Glomerular visceral epithelial cell (primary cell): Measurements from ENCODE around the gene PDZRN3.
A peak's percentile ranks its signal among the peaks of the same experiment; 100 is the strongest.

Source experiments
- DNase-seq: peaks from one replicate; pipeline ENCODE4 v3.0.0-alpha.2; 2016; ENCODE audit errors: extremely low spot score

Gene PDZRN3

DNA sequence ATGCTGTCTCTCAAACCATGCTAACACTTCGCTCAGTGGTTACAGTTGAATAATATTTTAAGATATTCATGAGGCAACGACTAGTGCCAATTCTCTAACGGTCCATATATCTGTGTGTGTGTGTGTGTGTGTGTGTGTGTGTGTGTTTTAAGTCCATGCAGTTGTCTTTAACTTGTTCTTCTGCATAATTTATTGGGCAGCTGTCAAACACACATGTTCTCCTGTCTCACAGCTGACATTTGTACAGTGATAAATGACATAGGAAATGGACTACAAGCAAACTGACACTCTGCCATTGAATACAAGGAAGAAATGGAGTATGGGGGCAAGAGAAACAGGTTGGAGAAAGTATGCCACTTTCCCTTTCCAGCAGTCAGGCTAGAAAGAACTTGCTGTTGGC is 172.0 kb downstream of the PDZRN3 start:
- DNase-seq = no peak

DNA sequence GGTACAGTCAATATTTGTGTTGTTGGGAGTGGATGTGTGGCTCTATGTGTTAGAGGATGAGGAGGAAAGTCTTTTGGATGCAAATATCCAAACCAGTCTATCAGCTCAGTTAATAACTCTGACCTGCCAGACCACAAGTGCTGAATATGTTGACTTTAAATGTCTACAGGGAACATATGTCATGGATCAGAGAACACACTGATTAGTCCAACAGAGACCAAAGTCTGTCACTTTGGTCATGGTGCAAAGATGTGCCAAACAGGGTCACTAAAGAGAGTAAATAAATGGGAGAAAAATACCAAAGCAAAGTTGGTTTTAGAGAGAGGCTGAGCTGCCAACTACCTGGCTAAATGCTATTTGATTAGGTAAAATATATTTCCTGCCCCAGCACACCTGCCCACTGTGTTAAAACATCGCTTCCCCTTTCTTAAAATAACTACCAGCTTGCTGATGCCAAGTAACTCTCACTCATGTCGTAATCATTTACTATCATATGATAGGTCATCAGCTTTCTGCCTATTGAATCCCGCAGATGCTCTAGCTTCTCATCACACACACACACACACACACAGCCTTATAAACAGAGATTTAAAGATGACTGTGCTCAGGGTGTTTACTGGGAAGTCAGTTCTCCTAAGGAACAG is 173.3 kb downstream of the PDZRN3 start:
- no peak for DNase-seq

DNA sequence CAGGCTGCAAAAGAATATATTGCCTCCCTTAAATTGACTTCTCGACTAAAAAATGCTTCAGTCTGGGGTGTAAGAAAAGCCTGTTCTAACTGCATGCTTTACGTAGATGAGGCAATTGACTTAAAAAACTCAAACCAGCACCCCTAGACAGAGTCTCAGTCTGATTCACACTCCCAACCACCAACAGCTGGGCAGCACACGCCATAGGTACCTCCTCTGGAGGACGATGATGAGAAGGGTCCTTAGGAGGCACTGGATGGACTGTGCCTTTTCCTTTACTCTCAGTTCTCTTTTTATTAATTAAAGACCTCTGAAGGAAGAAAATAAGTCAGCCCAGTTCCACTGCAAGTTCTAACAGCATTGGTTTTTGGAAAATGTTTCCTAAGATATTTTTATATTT is 175.0 kb downstream of the PDZRN3 start:
- no peak for DNase-seq

DNA sequence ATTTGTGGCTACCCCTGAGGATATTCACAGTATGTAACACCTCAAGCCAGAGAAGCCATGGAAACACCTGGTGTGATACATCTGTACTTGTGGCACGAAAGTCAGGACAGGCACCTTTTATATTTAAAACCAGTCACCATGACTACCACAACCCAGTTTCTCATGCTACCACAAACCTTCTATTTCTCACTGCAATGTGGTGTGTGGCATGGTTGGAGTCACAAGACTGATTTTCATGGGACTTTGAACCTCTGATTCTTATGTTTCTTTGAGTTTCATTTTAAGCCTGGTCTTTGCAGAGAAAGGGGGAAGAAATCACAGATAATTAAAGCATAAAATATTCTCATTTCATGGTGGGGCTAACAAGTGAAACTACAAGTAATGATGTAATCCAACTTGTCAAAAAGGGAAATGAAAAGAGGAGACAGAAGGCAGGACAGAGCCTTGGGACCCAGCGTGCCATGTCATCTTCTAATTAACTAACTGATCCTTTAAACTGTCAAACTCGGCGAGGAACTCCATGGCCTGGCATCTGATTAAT is 175.9 kb downstream of the PDZRN3 start:
- DNase-seq = no peak

DNA sequence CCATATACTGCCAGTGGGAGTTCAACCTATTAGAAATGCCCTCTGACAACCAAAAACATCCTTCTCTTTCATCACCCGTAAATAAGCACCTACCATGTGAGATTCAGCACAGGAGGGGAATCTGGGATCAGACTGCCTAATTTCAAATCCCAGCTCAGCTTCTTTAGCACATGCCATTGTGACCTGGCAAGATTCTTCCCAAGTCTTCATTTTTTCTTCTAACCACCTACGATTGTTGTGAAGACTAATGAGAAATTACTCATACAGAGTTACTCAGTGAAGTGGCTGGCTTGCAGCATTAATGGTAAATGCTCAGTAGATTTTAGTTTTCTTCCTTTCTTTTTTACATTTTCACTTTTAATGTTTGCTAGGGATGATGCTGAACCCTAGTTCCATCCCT is 176.7 kb downstream of the PDZRN3 start:
- no peak for DNase-seq

DNA sequence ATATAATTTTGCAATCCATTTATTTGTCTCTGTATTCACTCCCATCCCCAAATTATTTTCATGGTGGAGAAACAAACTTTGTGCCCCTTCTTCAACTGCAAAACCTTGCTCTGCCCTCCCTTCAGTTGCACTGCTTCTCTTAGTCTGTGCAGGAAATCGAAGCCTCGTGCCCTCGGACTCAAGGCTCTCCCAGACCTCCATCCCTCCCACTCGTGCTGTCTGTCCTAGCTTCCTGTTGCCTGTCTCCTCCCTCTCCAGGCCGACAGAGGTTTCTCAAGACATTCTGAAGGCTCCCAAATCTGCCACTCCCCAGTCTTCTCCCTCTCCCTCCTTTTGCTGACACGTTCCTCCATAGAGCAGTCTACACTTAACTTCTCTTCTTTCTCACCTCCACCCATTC is 177.6 kb downstream of the PDZRN3 start:
- DNase-seq = no peak

DNA sequence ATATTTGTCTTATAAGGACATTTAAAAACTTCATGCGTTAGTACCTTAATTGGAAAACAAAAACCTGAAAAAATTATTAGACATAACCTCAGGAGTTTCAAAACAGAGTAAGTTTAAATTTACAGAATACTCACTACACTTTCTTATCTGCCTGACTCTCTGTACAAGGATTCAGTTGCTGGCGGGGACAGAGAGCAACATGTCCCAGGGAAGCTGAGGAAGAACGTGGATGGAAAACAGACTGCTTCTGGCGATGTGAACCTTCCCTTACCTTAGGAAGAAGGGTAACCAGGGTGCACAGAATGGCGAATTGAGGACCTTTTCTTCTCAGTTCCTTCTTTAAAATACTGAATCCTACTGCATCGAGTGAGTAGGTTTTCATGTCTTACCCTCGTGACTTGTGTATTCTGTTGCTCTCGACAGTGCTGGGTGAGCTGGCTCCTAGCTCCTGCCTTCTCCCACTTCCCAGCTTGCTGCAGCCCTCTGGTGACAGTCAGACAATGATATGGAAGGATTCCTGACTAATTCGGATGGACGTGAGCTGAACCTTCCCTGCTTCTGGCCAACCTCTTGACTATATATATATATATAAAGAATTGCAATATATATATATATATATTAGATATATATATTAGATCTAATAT is 178.2 kb downstream of the PDZRN3 start:
- no peak for DNase-seq

DNA sequence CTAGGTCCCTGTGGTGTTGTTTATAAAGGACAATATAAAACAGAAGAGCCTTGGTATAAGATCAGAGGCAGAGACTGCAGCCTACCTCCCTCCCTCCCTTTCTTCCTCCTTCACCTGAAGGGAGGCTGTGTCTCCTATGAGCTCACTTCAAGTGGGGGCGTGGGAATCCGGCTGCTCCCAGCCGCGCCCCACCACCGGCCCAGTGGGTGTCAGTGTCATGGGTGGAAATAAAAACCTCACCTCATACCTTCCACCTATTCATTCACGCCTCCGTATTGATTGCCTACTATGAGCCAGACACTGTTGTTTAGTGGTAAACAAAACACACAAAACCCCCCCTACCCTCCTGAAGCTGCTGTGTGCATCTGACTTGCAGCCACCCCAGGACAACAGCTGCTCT is 181.9 kb downstream of the PDZRN3 start:
- no peak for DNase-seq

DNA sequence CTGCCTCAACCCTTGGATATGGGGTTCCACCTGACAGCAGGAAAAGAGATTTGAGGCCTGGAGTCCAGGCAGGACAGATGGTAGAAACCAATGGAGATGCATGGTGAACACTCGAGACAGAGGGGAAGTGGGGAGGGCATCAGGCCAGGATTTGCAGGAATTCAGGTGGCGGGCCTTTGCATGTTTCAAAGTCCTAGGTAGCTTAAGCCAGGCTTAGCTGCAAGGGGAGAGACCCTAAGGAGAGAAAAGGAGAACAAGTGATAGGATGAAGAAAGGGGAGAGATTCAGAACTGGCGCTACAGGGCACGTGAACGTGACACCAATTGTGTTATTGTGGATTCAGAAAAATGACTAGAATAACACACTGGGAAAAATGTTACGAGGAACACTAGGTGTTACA is 182.6 kb downstream of the PDZRN3 start:
- DNase-seq = no peak

DNA sequence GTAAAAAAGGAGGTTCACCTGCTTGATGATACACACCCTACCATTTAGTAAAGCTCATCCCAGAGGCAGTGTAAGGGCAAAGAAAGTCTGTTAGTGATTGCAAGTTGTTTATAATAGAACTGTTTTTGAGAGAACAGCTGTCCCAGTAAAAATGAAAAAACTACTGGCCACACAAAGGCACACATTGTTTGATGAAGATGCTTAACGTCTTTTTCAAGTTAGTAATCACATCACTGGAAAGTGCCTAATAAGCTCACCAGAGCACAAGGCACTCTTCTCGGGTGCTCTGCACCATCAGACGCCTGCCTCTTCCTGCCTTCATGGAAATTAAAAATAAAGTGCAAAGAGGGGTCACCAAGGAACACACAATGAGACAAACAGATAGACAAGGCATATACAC is 186.9 kb downstream of the PDZRN3 start:
- no peak for DNase-seq

DNA sequence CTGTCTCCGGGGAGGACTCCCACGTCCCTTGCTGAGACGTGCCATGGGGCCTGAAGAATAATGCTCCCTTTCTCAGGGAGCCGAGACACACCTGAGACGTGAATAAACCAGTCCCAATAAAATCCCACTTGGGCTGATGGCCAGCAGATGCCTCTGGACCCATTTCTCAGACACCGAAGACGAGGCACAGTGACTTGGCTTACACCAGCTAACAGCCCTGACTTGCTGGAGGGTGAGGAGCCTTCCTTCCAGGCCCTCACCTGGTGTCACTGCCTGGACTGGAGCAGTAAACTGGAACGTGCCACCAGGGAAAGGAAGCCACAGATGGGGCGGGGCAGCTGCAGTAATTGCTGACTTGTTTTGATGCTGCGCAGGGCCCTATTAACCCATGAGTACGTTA is 189.7 kb downstream of the PDZRN3 start:
- no peak for DNase-seq

DNA sequence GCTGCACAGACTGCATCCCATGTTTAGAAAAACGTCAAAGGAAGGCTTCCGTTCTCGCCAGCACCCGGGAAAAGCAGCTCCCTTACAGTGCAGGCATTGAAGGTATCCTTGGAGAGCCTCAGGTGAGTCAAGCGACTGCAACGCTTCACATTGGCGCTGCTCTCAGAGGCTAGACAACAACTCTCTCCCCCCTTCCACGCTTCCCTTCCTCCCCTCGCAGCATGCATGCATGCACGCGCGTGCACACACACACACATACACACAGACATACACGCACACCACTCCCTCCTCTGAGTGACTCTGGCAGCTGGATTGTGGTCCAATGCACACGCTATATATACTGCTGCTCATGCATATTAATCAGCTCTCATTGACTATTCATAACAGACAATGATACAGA is 191.1 kb downstream of the PDZRN3 start:
- no peak for DNase-seq

DNA sequence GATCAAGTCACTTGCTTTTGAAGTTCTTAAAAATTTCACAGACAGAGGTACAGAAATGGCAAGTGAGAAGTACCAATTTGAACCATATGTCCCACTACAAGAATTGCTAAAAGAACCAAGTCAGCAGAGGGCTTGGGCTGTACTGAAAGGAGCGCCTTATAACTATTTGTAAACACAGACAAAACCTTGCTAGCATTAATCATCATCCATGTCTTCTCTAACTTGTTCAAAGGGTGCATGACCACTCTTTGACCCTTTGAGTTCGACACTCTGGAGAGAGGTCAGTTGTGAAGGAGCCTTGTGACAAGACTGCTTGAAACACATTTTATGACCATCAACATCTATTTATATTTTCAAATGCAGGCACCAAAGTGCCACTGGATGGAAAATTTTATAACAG is 191.7 kb downstream of the PDZRN3 start:
- no peak for DNase-seq

DNA sequence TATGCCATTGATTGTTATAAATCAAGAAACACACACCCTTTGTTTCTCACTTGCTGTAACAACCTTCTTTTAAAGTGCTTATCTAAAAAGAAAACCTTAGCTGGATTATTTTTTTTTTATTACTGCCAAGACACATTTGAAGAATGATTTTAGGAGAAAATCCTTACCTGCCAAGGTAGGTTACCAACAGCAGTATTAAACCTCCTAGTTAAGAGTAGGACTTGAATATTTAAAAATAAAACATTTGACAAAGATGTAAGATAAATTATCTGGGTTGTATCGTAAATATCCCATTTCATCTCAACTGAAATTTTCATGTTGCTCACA is 192.1 kb downstream of the PDZRN3 start:
- DNase-seq = no peak

DNA sequence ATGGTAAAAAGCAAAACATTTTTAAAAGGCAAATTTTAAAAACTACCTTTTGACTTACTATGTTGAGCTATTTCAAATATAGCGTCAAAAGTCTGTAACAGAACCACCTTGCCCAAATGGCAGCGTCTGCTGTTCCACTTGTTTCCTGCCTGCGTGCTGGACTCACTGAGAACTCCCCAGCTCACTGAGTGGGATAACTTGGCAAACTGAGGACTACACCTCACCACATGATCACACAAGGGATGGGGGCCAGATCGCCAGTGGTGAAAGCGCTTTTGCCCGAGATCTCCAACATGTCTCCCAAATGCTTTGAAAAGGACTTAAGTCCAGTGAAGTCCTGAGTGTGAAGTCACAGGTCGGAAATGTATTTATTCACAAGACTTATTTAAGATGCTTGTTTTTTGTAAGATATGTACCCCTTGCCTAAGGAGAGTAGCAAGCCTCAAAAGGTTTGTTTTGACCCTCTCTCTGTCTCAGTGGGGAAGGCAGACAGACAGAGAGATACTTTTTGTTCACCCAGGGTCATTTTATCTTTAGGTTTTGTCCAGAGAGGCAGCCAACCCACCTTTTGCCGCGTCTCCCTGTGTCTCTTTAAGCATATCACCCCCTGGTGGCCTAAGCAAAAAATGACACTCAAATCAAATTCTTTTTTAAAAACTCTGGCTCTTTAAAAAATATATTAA is 192.6 kb downstream of the PDZRN3 start:
- peak; percentile 23 for DNase-seq

DNA sequence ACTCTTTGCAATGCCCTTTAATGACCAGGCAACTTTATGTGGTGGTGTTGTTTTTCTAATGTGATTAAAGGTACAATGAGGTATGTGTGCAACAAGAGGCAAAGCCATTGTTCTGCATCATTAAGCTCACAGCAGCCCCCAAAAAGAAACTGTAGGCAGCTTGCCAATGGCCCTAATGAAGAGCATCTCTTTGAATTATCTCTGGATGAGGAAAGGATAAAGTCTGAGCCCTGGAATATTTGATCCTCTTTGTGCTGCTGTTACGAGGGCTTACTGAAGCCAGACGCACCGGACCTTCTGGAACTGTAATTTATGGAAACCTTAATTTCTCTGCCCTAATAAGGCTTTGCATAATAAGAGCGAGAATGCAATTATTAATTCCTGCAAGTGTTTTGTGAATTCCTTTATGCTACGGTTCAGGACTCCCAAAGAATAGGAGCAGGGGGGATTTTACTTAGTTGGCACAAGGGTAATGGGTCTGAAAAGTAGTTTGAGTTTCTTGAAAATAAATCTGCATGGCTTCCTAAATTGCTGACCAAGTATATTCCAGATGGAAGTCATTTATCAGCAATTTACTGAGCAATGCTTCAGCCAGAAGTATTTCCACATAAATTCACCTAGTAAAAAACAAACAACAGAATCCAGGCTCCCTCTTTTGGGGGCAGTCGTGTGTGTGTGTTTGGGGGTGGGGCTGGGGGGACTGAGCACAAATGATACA is 193.4 kb downstream of the PDZRN3 start:
- DNase-seq = no peak

DNA sequence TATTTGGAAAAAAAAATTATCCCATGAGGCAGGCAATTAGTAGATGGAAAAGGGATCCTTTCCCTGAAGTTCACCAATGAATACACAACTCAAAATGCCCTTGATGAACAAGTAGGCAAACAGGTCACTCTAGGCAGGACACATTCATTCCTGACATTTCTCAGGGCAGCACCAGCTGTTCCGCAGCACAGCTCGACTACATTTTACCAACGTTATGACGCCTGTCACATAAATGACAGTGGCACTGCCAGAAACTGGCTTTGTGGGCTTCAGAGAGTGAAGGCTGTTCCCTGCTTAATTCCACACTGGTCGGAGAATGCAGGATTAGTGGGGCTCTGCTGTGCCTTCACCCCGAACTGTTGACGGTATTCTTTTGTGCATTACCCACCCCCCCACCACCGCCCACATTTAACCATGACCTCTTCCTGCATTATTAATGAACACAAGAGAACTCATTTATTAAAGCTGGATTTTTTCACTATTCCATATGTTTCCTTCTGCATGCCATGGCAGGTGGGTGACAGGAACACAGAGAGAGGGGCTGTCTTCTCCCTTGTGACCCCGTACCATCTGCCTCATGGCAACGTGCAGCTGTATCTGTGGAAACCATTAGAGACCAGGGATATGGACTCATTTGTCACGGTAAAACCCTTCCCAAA is 197.6 kb downstream of the PDZRN3 start:
- no peak for DNase-seq

DNA sequence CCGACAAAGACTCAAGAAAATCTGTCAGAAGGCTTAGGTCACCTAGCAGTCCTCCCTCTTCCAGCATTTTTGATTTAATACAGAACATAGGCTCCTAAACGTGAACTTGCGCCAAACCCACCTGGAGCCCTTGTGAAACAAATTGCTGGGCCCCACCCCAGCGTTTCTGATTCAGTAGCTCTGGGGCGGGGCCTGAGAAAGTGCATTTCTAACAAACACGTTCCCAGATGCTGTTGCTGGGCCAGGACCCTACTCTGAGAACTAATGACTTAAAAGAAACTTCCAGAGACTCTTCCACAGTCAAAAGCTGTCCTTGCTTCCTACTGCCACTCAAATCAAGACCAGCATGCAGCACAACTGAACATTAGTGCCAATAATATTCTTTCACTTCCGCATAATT is 198.1 kb downstream of the PDZRN3 start:
- no peak for DNase-seq

DNA sequence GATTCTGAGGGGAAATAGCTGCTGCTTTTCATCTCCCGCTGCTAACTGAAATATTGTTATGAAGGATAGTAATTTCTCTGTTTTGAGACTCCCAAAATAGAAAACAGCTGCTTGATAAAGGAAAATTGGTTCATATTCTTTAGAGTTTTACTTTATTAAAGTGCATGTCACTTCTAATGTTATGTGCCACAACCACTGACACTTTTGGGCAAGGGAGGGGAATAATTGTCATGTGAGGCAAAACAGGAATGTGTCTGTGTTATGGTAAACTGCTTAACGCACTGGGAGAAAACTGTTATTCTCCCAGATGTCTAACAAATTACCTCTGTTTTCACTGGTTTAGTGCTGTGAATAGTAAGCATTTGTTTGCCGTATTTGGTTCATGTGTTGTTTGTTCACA is 201.6 kb downstream of the PDZRN3 start:
- DNase-seq = no peak

DNA sequence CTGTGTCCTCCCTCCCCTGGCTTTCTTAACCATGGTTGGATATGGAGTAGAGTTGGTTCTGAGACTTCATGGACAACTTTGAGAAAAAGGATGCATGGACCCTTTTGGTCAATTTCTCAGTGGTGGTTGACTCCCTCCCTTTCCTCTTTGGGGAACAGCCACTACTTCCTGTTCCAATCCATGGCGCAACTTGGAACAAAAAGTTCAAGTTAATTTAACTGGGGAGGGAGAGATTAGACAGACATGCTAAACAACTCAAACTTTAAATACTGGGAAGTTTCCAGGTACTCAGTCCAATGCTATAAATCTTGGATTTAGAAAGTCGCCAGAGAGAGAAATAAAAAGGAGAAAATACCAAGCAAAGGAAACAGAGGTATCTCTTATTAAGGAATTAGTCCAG is 202.2 kb downstream of the PDZRN3 start:
- DNase-seq = no peak

DNA sequence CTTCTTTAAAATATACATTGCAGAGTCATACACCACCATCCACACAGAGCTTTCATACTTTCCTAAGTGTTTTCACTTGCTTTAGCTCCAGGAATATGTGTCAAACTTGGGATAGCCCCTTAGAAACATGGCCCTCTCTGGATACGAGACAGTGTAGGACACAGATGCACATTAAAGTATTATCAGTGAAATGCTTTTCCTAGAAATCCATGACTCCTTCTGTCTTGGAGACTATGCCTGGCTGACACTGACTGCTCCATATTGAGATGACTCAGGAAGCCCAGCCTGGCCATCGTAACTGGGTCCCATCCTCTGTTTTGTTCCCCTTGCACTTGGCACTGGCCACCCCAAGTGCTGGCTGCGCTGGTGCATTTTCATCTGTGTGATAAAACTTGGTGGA is 204.8 kb downstream of the PDZRN3 start:
- no peak for DNase-seq

DNA sequence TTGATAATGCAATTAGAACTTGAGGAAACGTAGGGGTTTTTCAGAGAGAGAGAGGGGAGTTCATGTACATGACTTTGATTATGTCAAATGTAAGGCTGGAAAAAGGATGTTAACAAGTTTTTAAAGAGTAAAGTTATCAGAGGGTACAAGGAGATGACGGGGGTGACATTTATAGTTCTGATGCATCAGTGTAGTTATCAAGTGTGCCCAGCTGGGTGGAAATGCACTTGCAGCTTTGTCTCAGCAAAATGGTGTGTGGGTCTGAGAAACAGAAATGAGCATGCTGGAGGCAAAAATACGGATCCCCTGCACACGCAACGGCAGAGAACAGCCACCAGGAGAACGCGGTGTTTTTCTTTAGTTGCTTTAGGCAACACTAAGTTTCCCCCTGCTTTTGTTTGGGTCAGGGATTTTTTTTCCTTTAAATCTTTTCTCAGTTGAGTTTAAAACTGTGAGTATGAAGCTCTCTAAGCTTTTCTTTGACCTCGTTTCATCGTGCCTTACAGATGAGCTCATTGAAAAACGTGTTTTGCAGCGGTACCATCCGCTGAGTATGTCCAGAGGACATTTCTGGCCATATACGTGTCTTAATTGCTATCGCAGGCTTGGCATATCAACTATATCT is 205.4 kb downstream of the PDZRN3 start:
- DNase-seq = no peak
